Hepatic stellate cell (primary cell): ENCODE data around the gene TAF13.

Source experiments
- DNase-seq: peaks from one replicate; pipeline ENCODE4 v3.0.0; 2011; ENCODE audit warnings: low spot score

Gene TAF13, protein sequence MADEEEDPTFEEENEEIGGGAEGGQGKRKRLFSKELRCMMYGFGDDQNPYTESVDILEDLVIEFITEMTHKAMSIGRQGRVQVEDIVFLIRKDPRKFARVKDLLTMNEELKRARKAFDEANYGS

DNA sequence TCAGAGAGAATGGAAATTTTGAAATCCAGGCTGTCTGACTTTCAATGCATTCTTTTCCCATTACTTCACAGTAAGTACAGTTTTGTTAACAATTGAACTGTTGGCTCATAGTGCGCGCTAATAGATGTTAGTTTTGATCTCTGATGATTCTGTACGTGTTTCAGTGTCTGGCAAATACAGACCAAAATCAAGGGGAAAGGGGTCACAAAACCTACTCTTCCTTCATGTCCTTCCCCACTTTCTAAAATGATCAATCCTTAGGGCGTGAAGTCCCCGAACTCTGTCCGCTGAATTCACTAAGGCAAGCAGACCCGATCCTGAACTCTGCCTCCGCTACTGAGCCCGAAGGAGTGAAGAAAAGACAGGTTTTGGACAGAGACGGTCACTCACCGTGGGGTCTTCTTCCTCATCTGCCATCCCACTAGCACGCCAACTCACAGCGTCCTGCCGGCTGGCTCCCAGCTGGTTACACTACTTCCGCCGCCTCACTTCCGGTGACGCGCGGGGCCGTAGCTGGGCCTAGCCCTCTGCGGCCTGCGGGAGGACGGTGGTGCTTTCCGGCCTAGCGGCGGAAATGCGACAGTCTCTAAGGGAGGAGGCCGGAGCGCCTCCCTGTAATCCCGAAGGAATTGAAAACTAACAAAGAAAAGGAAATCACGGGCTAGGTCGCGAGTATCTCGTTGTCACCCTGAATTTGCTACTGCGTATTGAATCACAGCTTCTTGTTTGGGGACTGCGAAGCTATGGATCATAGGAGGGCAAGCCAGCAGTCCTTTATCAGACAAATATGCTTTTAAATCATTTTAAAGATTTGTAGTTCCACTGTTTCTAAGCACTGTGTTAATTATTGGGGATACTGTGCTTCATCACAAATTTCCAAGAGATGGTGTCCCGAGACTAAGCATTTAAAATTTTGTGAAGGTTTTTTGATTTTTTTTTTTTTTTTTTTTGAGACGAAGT lies at the start of gene TAF13:
TAF13 (minus strand) TSS at position 473 of the 960 bp plus-strand sequence; CDS start at position 417, 56 bp downstream.
- DNase-seq = peak; percentile 93

DNA sequence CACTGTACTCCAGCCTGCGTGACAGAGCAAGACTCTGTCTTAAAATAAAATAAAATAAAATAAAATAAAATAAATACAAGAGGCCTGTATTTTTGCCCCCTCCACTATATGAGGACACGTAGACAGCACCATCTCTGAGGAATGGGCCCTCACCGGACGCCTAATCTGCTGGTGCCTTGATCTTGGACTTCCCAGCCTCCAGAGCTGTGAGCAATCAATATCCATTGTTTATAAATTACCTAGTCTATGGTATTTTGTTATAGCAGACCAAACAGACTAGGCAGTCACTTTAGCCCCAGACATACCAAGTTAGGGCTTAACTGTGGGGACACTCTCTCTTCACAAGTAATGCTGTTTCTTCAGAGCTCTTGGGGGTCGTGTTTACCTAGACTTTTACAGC lies 44.6 kb upstream of the TAF13 start:
- DNase-seq = no peak

DNA sequence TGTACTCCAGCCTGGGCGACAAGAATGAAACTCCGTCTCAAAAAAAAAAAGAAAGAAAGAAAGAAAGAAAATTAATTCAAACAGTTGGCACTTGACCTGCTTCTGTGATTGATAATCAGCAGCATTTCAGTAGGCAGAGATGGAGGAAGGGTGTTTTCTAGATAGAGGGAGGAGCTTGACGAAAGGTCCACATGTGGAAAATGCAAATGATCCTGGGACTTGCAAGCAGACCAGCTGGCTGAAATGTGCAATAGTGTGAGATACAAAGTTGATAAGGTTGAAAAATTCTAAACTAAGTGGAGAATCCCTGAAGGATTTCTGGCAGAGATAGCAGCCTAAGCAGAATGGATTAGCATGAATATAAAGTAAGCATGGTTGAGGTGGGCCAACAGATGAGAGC lies 42.3 kb upstream of the TAF13 start:
- no peak for DNase-seq

DNA sequence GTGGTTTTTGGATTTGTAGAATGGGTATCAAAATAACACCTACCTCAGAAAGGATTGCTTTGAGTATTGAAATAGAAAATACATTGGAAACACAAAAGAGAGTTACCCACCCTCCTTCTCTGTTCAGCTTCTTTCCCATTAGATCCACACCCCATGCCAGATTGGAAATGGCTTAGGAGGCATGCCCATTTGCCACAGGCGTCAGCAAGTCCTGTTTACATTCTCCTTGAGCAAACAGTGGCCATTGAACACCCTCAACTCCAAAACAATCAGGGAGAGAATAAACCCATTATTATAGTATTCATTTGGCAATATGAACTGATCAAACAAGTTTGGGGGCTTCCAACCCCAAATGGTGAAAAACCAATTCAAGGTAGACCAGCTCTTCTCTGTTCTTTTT lies 40.5 kb upstream of the TAF13 start:
- no peak for DNase-seq

DNA sequence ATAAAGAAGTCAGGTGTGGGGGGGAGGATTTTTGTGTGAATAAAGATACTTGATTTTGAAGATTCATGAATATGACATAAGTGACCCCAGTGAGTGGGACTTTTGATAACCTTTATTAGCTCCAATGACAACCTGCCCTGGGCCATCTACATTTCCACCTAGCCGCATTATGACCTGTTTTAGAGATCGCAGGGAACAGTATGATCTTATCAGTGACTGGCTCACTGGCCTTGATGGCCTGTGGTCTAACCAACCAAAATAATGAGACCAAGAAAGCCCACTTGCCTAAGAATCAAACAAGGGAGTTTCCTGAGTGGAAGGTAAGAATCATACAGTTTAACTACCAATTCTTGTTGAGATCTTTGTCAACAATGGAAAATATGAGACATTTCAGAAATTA lies 39.9 kb upstream of the TAF13 start:
- no peak for DNase-seq

DNA sequence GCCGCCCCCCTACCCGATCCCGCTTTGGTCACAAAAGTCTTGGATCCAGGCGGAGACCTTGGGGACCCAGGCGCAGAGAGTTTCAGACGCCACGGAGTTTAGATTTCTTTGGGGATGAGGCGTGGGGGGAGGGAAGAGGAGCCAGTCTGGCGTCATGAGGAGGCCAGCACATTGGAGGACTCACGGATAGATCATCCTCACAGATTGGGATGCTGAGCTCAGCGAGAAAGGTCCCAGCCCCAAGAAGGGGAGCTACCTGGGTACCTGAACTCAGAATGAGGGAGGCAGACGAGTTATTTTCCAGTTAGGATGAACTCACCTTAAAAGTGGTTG lies 38.5 kb upstream of the TAF13 start:
- DNase-seq = no peak

DNA sequence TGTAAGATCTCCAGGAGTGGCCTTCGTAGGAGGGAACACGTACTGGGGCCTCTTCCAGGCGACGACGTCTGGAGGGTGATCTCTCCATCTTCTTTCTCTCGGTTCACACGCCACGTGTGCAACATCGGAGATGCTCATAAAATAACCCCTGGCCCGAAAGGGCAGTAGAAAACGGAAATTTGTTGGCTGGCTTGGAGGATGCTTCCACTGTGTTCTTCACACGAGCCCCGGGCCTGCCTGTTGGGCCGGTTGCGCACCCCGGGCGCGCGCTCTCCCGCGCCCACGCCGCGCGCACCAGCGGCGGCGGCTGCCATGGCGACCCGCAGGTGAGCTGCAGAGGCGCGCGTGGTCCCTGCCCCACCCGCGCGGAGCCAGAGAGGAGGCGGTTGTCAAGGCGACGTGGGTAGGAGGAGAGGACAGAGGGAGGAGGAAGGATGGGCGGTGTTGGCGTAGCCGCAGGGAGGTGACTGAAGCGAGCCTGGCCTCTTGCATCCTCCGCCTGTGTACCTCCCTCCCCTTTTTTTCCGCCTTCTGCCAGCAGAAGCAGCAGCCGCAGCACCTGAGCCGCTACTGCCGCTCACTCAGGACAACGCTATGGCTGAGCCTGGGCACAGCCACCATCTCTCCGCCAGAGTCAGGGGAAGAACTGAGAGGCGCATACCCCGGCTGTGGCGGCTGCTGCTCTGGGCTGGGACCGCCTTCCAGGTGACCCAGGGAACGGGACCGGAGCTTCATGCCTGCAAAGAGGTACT lies 38.0 kb upstream of the TAF13 start, which contains the start of gene ELAPOR1:
ELAPOR1 (plus strand) TSS at position 526 of the 752 bp plus-strand sequence; CDS start at position 595, 69 bp downstream.
- DNase-seq = no peak

DNA sequence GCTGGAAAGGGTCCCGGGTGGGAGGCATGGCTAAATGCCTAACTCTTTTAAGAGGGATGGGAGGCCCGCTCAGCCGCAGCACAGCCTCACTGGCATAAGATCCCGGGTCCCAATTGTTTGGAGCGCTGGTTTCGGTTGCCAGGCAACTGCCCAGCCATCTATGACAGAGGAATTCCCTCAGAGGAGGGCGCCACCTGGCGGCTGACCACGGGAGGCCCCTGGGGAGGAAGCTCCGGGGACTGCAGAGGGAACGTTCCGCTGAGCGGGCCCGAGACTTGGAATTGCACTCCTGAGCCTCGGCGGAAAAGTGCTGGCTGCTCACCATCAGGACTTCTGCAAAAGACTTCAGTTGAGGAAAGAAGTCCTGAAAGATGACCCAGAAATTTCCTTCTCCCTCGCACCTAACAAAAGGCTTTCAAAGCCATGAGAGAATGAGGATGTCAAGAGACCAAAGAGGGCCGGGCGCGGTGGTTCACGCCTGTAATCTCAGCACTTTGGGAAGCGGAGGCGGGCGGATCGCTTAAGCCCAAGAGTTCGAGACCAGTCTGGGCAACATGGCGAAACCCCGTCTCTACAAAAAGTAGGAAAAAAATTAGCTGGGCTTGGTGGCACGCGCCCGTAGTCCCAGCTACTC lies 37.0 kb upstream of the TAF13 start:
- peak; percentile 90 for DNase-seq

DNA sequence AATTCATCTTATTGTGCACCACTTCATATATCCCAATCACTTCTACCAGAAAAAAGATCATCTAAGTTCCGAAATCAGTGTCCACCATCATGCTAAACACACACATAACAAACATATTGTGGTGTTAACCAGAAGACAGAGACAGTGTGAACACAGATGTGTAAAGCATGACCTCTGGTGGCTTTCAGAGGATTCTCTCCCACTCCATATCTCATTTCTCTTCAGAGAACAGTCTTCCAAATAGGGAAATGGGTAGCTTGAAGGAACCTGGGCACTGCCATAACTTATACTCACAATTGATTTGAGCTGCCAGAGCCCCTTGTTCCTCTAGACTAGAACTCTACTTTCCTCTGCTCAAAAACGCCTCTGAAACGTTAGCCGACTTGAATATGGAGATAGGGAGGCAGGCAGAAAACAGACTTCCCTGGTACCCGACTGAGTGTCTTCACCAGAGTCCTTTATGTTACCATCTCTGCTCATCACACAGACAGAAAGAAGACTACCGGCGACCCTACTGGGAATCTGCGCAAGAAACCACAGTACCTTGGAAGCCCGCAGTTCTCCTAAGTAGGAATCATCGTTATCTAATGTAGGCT lies 36.4 kb upstream of the TAF13 start:
- no peak for DNase-seq

DNA sequence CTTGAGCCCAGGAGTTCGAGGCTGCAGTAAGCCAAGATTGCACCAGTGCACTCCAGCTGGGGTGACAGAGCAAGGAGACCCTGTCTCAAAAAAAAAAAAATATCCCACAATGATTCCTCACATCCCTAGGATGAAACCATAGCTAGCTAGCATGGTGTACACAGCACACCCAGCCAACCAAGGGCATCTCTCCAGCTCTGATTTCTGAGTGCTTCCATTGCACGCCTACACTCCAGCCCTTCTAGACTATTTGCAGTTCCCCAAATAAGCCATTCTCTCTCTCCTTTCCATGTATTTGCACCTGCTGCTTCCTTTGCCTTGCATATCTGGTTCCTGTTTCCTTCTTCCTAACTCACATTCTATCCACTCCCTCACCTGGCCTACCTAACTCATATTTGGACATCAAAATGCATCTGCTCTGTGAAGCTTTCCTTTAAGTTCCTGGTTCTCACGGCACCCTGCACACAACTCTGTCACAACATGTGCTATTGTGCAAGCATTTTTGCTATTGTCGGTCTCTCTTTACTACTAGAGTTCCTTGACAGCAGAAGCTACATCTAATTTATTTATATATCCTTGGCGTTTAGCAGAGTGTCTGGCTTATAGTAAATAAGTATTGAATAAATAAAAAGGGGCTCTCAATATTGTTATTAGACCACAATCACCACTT lies 35.7 kb upstream of the TAF13 start:
- DNase-seq = no peak

DNA sequence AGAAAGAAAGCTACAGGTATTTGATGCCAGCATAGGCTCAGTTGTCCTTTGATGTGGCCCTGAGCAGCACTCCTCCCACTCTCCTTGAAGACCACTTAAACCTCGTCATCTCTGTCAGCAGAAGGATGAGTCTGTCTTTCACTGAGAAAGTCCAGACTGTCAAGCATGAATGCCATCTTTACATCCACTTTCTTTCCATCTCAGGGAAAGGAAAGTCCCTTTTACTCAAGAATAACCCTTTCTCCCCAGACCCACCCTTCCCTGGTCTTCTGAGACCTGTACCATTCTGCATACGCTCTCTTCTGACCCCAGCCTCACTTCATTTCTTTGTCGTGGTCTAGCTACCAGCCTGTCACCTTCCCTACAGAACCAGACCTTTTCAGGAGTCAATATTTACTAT lies 34.1 kb upstream of the TAF13 start:
- no peak for DNase-seq

DNA sequence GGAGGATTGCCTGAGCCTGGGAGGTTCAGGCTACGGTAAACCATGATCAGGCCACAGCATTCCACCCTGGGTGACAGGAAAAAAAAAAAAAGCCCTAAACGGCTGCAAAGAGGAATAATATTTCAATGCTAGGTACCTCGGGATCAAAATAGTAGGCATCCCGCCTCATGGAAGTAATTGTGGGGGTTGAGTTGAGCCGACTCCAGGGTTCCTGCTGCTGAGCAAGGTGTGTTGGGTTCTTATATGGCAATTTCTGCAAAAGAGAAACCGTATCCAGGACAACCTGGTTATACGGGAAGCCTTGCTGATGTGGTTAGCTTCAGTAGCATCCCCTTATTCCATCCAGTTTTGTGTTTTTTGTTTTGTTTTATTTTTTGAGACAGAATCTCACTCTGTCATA lies 32.0 kb upstream of the TAF13 start:
- no peak for DNase-seq

DNA sequence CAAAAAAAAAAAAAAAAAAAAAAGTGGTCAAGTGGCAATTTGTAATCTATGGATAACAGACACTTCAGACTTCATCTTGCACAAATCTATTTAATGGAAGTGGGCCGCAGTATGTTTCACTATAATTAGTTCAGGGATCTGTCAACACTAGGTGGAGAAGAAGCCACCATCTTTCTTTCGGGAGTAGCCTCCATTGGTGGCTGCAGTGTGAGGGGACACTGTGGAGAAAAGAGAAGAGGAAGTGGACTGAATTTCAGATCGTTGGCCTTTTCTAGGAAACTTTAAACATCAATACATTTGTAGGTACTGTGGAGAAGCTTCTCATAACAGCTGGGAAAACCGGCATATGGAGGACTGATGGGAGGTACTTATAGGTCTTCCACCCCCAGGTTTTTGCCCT lies 30.1 kb upstream of the TAF13 start:
- no peak for DNase-seq

DNA sequence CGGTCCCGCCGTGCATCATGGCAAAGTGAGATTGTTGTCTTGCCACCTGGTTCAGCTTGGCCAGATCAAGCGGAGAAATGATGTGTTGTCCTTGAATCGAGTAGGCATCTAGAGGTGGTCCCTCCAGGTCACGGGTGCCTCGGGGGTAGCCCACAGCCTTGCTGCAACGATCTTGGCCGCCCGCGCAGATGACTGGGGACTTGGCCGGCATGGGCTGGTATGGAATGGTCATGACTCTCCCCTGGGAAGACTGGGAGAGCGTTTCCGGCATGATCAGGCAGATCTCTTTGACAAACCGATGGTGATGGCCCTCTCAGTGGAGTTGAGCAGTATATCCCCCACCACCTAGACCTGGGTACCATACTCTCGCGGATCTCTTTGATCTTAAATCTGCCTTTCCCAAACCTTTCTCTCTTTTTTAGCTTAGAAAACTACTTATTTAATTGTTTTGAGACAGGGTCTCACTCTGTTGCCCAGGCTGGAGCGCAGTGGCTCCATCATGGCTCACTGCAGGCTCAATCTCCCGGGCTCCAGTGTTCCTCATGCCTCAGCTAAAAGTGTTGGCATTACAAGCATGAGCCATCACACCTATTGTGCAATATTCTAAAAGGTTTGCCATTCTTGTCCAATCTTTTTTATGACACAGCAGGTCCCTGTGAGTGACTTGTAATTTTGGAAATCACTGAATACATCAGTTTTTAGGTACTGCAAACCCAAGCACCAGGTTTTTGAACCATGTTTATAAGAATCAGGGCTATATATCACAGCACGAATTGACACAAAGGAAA lies 28.8 kb upstream of the TAF13 start:
- no peak for DNase-seq

DNA sequence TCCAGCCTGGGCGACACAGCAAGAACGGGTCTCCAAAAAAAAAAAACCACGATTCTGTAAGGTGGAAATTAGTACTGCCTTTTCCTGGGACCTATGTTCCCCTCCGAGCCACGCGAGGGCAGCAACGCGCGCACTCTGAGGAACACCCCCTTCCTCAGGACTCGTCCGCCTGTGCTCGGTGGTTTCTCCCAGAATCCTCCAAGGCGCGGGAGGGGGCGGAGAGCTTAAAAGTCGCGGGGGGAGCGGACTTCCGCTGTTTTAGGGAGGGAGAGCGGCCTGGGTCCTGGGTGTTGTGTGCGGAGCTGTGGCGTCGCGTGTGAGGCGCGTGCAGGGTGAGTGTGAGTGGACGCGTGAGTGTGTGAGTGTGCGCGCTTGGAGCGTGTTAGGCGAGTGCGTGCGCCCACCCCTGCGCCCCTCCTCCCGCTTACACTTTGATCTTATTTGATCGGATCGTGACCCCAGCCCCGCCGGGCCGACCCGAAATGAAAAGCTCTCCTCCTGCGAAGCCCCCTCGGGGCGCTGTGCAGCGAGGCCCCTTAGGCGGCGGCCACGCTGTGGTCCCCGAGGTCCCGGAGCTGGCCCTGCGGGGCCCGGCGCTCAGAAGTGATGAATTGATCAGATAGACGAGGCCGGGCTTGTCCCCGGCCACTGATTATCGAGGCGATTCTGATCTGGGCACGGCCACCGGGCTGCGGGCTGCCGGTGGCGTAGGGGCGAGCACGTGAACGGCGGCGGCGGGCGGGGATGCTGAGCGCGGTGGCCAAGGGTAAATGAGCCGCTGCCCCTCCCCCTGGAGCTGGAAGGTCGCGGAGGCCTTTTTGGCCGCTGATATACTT lies 24.4 kb upstream of the TAF13 start:
- peak; percentile 95 for DNase-seq

DNA sequence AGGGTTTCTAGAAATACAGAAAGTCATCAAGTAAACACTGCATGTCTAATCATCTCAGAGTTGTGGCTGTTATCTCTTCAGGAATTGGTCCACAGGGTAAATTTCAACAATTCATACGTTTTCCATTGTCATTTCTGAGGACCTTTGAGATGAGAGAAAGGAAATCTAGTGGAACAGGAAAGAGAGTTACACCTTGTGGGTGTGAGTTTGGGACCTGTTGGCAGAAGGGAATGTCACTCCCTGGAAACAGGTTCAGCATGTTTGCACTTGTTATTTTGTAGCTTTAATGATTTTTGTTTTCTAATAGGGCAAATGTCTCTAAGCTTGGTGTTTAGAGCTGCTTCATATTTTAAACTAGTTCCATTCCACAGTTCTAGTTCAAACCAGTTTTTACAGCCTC lies 20.3 kb upstream of the TAF13 start:
- DNase-seq = no peak

DNA sequence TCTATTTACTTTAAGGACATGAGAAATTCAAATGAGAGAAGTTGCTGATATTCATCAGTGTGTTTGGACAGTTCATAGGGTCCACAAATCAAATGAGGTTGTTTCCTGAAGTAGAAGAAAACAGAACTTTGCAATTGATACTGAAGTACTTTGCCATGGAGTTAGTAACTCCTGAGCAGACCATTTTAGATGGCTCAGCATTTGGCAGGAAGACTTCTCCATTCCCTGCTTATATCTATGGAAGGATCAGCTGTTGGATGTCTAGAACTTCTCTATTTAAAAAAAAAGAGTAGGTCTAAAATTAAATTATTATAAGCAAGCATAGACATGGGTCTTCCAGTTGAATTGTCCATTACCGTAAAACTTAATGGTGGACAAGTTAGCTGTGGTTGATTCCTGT lies 19.8 kb upstream of the TAF13 start:
- no peak for DNase-seq

DNA sequence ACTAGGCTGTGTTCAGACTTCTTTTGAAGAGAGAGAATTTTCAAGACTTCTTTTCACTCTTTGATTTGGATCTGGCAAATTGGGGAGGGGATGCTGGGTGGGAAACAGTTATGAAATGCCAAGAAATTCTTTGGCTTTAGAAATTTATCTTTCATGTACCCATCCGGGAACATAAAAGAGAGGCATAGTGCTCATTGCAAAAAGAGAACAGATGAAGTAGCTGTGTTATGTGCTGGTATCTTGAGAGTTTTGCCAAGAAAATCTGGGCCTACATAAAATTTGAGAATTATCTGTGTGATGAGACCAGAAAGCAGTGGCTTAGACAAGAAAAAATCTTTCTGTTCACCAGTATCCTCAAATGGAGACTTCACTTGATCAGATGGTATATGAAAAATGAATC lies 19.1 kb upstream of the TAF13 start:
- no peak for DNase-seq

DNA sequence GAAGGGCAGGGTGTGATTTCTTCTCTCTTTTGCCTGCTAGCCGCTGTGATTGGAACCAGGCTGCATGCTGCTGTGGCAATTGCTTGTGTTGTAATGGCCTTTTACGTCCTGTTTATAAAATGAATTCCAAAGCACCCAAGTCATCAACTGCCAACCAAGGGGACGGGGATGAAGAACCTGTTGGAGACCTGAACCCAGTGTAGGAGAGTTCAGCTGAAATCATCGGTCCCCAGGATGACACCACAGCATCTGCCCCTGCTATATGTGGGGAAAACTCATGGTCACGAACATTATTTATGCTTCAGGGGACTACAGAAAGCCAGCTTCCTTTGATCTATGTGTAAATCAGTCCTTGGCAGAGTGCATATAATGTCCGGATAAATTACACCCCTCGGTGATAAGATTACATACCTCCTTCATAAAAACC lies 18.6 kb upstream of the TAF13 start:
- DNase-seq = no peak

DNA sequence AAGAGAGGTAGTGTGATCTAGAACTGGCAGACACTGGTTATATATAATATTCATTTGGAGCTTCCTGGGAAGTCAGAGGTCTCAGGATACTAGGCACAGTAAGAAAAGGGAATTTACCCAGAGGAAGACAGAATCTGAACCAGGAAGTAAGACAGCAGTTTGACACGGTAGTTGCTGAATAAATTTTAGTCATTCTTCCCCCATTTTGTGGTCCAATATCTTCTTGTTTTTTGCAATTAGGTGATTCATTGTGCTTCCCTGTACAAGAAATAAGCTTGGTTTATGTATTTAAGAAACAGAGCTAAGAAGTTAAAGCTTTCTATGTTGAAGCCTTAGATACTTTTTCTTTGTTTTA lies 16.0 kb upstream of the TAF13 start:
- no peak for DNase-seq
